ENCODE data around the gene PANK1. TPM values are rescaled to one million over a fixed set of nuclear protein-coding genes. Genes with fewer than 3 reads are reported as not detected.

The PANK1 gene
- total RNA-seq (6.5 TPM), polyA plus RNA-seq (3.7 TPM)
- long read RNA-seq, donor 1, full-length matches to known transcripts = 1 of 1 reads
- long read RNA-seq, donor 1, partial matches to known transcripts = 0 of 1 reads
- long read RNA-seq, donor 1, other reads (novel, unspliced or antisense) = 0 of 1 reads
- long read RNA-seq, donor 2 = 0 reads
- long read RNA-seq, donor 3 = 0 reads
- long read RNA-seq, donor 4 = 0 reads
- long read RNA-seq, donor 5, partial matches to known transcripts = 0 of 1 reads
- long read RNA-seq, donor 5, other reads (novel, unspliced or antisense) = 0 of 1 reads
- long read RNA-seq, donor 6, full-length matches to known transcripts = 2 of 2 reads
- long read RNA-seq, donor 6, partial matches to known transcripts = 0 of 2 reads
- long read RNA-seq, donor 6, other reads (novel, unspliced or antisense) = 0 of 2 reads
- long read RNA-seq, donor 7, full-length matches to known transcripts = 2 of 2 reads
- long read RNA-seq, donor 7, partial matches to known transcripts = 0 of 2 reads
- long read RNA-seq, donor 7, other reads (novel, unspliced or antisense) = 0 of 2 reads
- long read RNA-seq, donor 8, full-length matches to known transcripts = 3 of 3 reads
- long read RNA-seq, donor 8, partial matches to known transcripts = 0 of 3 reads
- long read RNA-seq, donor 8, other reads (novel, unspliced or antisense) = 0 of 3 reads
- long read RNA-seq, donor 9, full-length matches to known transcripts = 2 of 2 reads
- long read RNA-seq, donor 9, partial matches to known transcripts = 0 of 2 reads
- long read RNA-seq, donor 9, other reads (novel, unspliced or antisense) = 0 of 2 reads
- long read RNA-seq, donor 10 = 0 reads

DNA sequence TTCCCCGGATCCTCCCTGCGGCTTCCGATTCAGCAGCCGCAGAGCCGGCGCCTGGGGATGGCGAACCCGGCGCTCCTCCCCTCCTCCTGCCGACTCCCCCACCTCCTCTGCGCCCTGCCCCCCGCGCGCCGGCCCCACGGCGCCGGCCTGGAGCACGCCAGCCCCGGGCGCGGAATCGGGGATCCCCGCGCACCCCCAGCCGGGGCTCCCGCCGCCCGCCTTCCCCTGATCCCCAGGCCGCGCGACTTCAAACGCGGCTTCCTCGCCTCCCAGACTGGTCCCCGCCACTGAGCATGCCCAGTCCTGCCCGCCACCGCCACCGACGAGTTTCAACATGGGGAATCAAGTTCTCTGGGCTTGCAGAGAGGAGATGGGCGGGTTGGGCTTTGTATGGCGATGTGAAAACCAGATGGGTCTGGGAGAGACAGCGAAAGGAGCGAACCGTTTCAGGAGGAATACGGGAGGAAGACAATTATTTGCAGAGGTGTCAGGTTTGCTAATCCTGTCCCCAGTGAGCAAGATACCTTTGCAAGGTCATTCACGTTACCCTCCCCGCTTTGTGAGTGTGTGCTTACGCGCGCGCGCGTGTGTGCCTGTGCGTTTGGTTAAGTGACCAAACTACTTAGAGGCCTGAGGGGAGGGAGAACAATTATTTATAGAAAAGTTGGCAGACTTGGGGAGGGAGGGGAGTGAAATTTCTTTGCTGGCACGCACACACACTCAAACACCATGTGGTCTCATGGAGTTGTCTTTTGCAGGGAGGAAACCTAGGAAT is at the start of gene PANK1:
Gene PANK1 (minus strand): TSS at position 276 of the 775 bp plus-strand sequence. CDS start 351 bp downstream, outside the sequence.
- H3K4me3 ChIP-seq (ENCODE audit: low read length in 2 of 2) = peak within 1 kb of the TSS; percentile 66 to 75
- no peaks in the 10 kb centered on the region for H3K27me3 ChIP-seq (ENCODE audit: control insufficient read depth in 2 of 2, insufficient read depth in 1 of 2, low read length in 1 of 2)
- H3K4me1 ChIP-seq (ENCODE audit: control insufficient read depth in 2 of 2, insufficient read depth in 2 of 2, low read length in 2 of 2) = peaks cover 0 to 8% of the 10 kb centered on the region in 2 donors
- no peaks in the 10 kb centered on the region for H3K9me3 ChIP-seq (ENCODE audit: control insufficient read depth in 2 of 2, insufficient read depth in 1 of 2, low read length in 1 of 2)
- 2% methylated on average over 56 of the region's 56 CpGs for WGBS
- peak in 8 of 9 donors; percentile 22 to 76 (median 52) for DNase-seq (ENCODE audit: low read depth in 6 of 9, low spot score in 9 of 9)
- H3K27ac ChIP-seq (ENCODE audit: low read depth in 1 of 2, low read length in 1 of 2) = peak within 1 kb of the TSS; percentile 66 to 67
- H3K36me3 ChIP-seq (ENCODE audit: control insufficient read depth in 2 of 2, insufficient read depth in 2 of 2, low read length in 1 of 2) = no peaks in the 10 kb centered on the region

DNA sequence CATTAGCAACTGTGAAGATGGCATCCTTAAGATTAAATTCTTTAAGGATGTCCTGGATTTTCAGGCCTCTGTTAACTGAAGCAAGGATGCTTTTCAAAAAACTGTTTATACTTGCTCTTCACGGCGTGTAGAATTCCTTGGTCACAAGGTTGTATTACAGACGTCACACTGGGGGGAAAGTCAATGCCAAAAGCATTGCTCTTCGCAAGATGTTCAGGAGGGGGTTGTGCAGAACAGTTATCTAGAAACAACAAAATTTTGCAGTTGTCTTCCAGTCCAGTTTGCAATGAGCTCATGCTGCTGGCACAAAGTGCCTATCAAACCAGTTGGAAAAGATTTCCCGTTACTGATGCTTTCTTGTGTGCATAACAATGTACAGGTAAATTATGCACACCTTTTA is 48.1 kb upstream of the PANK1 start:
- H3K27ac ChIP-seq (ENCODE audit: low read depth in 1 of 2, low read length in 1 of 2) = no peak overlapping the region
- whole genome bisulfite sequencing = 96% methylated on average over 5 of the region's 5 CpGs

DNA sequence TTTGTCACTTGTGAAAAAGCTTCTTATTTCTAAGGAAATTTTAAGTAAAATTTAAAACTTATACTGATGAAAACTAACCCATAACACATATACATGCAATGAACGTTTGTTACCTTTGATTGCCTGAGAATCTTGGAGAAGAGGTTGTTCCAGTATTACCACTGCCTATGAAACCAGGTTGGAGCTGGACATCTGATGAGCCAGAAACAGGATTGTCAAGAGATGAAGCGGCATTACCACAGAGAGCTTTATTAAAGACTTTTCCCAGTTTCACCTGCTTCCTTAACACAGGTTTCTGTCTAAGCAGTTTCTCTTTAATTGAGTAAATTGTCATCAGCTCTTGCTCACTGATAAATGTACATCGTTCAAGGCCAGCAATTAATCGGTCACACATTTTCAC is 47.4 kb upstream of the PANK1 start:
- Histone ChIP-seq H3K27me3 (ENCODE audit: control insufficient read depth in 2 of 2, insufficient read depth in 1 of 2, low read length in 1 of 2) (no peaks in the 10 kb centered on the region), H3K4me3 (ENCODE audit: low read length in 2 of 2) (no peak overlapping the region), H3K9me3 (ENCODE audit: control insufficient read depth in 2 of 2, insufficient read depth in 1 of 2, low read length in 1 of 2) (no peaks in the 10 kb centered on the region), H3K27ac (ENCODE audit: low read depth in 1 of 2, low read length in 1 of 2) (no peak overlapping the region), H3K36me3 (ENCODE audit: control insufficient read depth in 2 of 2, insufficient read depth in 2 of 2, low read length in 1 of 2) (no peaks in the 10 kb centered on the region), H3K4me1 (ENCODE audit: control insufficient read depth in 2 of 2, insufficient read depth in 2 of 2, low read length in 2 of 2) (no peaks in the 10 kb centered on the region)
- WGBS = 96% methylated on average over 4 of the region's 4 CpGs
- DNase-seq (ENCODE audit: low read depth in 6 of 9, low spot score in 9 of 9) = no peak

More for the DNA sequence above, 48.1 kb upstream of the PANK1 start:
- DNase-seq (ENCODE audit: low read depth in 6 of 9, low spot score in 9 of 9) = no peak
- Histone ChIP-seq H3K27me3 (ENCODE audit: control insufficient read depth in 2 of 2, insufficient read depth in 1 of 2, low read length in 1 of 2) (no peaks in the 10 kb centered on the region), H3K36me3 (ENCODE audit: control insufficient read depth in 2 of 2, insufficient read depth in 2 of 2, low read length in 1 of 2) (no peaks in the 10 kb centered on the region), H3K4me1 (ENCODE audit: control insufficient read depth in 2 of 2, insufficient read depth in 2 of 2, low read length in 2 of 2) (no peaks in the 10 kb centered on the region), H3K4me3 (ENCODE audit: low read length in 2 of 2) (no peak overlapping the region), H3K9me3 (ENCODE audit: control insufficient read depth in 2 of 2, insufficient read depth in 1 of 2, low read length in 1 of 2) (no peaks in the 10 kb centered on the region)

DNA sequence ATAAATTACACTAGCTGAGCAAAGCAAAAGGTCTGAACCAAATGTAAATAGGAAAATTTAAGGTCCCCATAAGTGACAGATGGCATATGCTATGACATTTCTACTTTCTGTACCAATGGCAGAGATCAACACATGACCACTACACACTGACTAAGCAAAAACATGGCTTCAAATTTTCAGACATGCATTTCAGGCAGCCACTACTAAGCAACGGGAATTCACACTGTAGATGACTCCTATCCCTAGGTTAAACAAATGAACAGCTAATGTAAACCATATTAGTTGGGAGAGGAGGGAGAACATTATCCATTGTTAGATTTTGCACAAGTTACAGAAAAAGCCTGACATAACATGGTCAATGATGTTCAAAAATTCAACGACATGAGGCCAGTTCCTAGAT is 45.0 kb upstream of the PANK1 start:
- no peak overlapping the region for H3K4me3 ChIP-seq (ENCODE audit: low read length in 2 of 2)
- H3K4me1 ChIP-seq (ENCODE audit: control insufficient read depth in 2 of 2, insufficient read depth in 2 of 2, low read length in 2 of 2) = no peaks in the 10 kb centered on the region
- no peak overlapping the region for H3K27ac ChIP-seq (ENCODE audit: low read depth in 1 of 2, low read length in 1 of 2)
- no peaks in the 10 kb centered on the region for H3K36me3 ChIP-seq (ENCODE audit: control insufficient read depth in 2 of 2, insufficient read depth in 2 of 2, low read length in 1 of 2)
- no peaks in the 10 kb centered on the region for H3K9me3 ChIP-seq (ENCODE audit: control insufficient read depth in 2 of 2, insufficient read depth in 1 of 2, low read length in 1 of 2)
- DNase-seq (ENCODE audit: low read depth in 6 of 9, low spot score in 9 of 9) = no peak
- 82% methylated on average over 2 of the region's 2 CpGs for WGBS
- no peaks in the 10 kb centered on the region for H3K27me3 ChIP-seq (ENCODE audit: control insufficient read depth in 2 of 2, insufficient read depth in 1 of 2, low read length in 1 of 2)

DNA sequence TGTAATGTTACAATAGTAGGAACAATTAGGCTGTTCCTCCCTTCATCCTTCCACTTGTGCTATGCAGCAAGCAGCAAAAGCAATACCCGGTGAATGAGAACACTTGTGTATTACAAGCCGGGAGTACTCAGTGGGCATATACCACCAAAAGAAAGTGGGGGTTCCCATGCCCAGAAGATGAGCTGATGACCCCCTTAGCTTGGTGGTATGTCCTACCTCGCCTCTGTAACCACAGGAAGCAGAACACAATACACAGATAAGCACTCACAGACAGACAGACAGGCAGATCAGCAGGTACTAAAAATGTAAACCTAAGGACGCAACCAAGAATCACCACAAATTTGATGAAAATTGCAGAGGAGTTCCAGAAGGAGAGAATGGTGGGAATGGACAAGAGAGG is 40.9 kb upstream of the PANK1 start:
- H3K9me3 ChIP-seq (ENCODE audit: control insufficient read depth in 2 of 2, insufficient read depth in 1 of 2, low read length in 1 of 2) = no peaks in the 10 kb centered on the region
- H3K4me3 ChIP-seq (ENCODE audit: low read length in 2 of 2) = no peak overlapping the region
- H3K4me1 ChIP-seq (ENCODE audit: control insufficient read depth in 2 of 2, insufficient read depth in 2 of 2, low read length in 2 of 2) = no peaks in the 10 kb centered on the region
- peak in 2 of 9 donors; percentile 48 to 64 for DNase-seq (ENCODE audit: low read depth in 6 of 9, low spot score in 9 of 9)
- H3K27ac ChIP-seq (ENCODE audit: low read depth in 1 of 2, low read length in 1 of 2) = no peak overlapping the region
- H3K27me3 ChIP-seq (ENCODE audit: control insufficient read depth in 2 of 2, insufficient read depth in 1 of 2, low read length in 1 of 2) = no peaks in the 10 kb centered on the region
- H3K36me3 ChIP-seq (ENCODE audit: control insufficient read depth in 2 of 2, insufficient read depth in 2 of 2, low read length in 1 of 2) = no peaks in the 10 kb centered on the region
- 15% methylated on average over 4 of the region's 4 CpGs for WGBS

DNA sequence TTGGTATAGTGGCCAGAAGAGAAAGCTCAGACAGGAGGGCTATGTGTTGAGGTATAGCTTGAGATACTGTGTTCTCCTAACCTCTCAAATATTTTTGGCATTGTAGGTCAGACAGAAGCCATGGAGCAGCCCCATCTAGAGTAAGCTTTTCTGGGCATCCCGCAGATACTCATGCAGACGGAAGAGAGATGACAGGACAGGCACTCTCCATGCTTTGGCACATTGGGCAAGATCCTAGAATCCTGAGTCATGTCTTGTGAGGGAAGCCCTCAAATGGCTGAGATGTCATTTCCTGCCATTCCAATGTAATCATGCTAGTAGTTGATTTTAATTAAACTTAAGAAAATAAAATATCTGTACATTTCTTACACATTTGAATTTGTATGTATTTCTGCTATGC is 39.6 kb upstream of the PANK1 start:
- H3K36me3 ChIP-seq (ENCODE audit: control insufficient read depth in 2 of 2, insufficient read depth in 2 of 2, low read length in 1 of 2) = no peaks in the 10 kb centered on the region
- WGBS = 96% methylated on average over 2 of the region's 2 CpGs
- H3K4me1 ChIP-seq (ENCODE audit: control insufficient read depth in 2 of 2, insufficient read depth in 2 of 2, low read length in 2 of 2) = no peaks in the 10 kb centered on the region

DNA sequence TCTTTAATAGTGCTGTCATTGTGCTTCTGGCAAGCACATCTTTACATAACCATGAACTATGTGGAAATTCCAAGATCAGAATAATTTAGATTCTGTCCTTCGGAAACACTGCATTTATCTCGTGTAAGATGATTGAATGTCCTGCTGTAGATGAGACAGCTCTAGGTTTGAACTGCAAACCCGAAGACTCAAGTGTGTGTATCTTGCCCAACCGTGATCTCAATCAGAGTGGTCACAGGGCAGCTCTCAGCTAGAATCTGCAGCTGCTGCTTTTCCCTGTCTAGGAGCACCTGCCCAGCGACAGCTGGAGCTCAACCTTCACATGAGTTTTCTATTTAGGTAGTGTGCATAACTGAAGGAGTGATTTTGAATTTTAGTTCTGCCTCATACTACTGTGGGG is 38.8 kb upstream of the PANK1 start:
- DNase-seq (ENCODE audit: low read depth in 6 of 9, low spot score in 9 of 9) = no peak

More for the DNA sequence above, 39.6 kb upstream of the PANK1 start:
- Histone ChIP-seq H3K27me3 (ENCODE audit: control insufficient read depth in 2 of 2, insufficient read depth in 1 of 2, low read length in 1 of 2) (no peaks in the 10 kb centered on the region), H3K4me3 (ENCODE audit: low read length in 2 of 2) (no peak overlapping the region), H3K9me3 (ENCODE audit: control insufficient read depth in 2 of 2, insufficient read depth in 1 of 2, low read length in 1 of 2) (no peaks in the 10 kb centered on the region), H3K27ac (ENCODE audit: low read depth in 1 of 2, low read length in 1 of 2) (no peak overlapping the region)
- DNase-seq (ENCODE audit: low read depth in 6 of 9, low spot score in 9 of 9) = no peak

DNA sequence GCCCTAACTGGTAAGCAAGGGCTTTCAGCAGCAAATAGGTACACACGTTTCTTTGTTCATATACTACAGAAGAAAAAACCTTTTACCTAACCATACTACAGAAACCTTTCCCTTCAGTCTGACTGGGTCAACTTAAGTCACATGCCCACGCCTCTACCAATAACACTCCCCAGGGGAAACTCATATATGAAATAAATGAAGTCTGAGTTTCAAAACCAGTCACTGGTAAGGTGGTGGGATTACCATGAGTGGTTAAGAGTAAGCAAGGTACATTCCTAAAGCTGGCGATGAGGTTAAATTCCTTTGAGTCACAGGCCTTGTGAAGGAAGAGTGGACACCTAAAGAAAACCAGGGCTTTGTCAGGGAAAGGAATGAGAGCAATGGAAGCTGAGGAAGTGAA is 34.9 kb upstream of the PANK1 start:
- no peaks in the 10 kb centered on the region for H3K4me1 ChIP-seq (ENCODE audit: control insufficient read depth in 2 of 2, insufficient read depth in 2 of 2, low read length in 2 of 2)
- WGBS = 96% methylated on average over 3 of the region's 3 CpGs
- H3K9me3 ChIP-seq (ENCODE audit: control insufficient read depth in 2 of 2, insufficient read depth in 1 of 2, low read length in 1 of 2) = no peaks in the 10 kb centered on the region
- no peaks in the 10 kb centered on the region for H3K36me3 ChIP-seq (ENCODE audit: control insufficient read depth in 2 of 2, insufficient read depth in 2 of 2, low read length in 1 of 2)
- H3K27me3 ChIP-seq (ENCODE audit: control insufficient read depth in 2 of 2, insufficient read depth in 1 of 2, low read length in 1 of 2) = no peaks in the 10 kb centered on the region
- no peak for DNase-seq (ENCODE audit: low read depth in 6 of 9, low spot score in 9 of 9)
- no peak overlapping the region for H3K27ac ChIP-seq (ENCODE audit: low read depth in 1 of 2, low read length in 1 of 2)
- no peak overlapping the region for H3K4me3 ChIP-seq (ENCODE audit: low read length in 2 of 2)

More for the DNA sequence above, 38.8 kb upstream of the PANK1 start:
- no peaks in the 10 kb centered on the region for H3K4me1 ChIP-seq (ENCODE audit: control insufficient read depth in 2 of 2, insufficient read depth in 2 of 2, low read length in 2 of 2)
- H3K27ac ChIP-seq (ENCODE audit: low read depth in 1 of 2, low read length in 1 of 2) = no peak overlapping the region
- no peak overlapping the region for H3K4me3 ChIP-seq (ENCODE audit: low read length in 2 of 2)
- 82% methylated on average over 5 of the region's 5 CpGs for WGBS
- H3K36me3 ChIP-seq (ENCODE audit: control insufficient read depth in 2 of 2, insufficient read depth in 2 of 2, low read length in 1 of 2) = no peaks in the 10 kb centered on the region
- H3K27me3 ChIP-seq (ENCODE audit: control insufficient read depth in 2 of 2, insufficient read depth in 1 of 2, low read length in 1 of 2) = no peaks in the 10 kb centered on the region
- H3K9me3 ChIP-seq (ENCODE audit: control insufficient read depth in 2 of 2, insufficient read depth in 1 of 2, low read length in 1 of 2) = no peaks in the 10 kb centered on the region
